Measurements from ENCODE around the gene KNL1. TPM values are rescaled to one million over a fixed set of nuclear protein-coding genes. Genes with fewer than 3 reads are reported as not detected.

The KNL1 gene
- polyA plus RNA-seq, 2 of the 4 experiments (the other 2 are of a cell fraction) = 7.6 to 13.2 TPM

- ChIA-PET POLR2A (no interaction called here), CTCF (no interaction called here)
- Histone ChIP-seq H3K9me3 (no peaks in the 10 kb centered on the region), H3K4me1 (peaks cover 19% of the 10 kb centered on the region; the same call in 2 of the 3 replicates), H3K4me3 (peak overlapping the region; percentile 65; the same call in 2 of the 3 replicates), H3K27ac (0 out of 6 replicates have a peak overlapping the region, but pooled peaks of 1 of the 2 experiments have one; percentile 4), H3K4me2 (peak overlapping the region; percentile 85)
- no peak for DNase-seq (ENCODE audit: low read depth in 1 of 2, low spot score in 1 of 2)
- 64% methylated on average over 5 of the region's 5 CpGs for WGBS (ENCODE audit: missing lambda C conversion rate)
- no peak for FAIRE-seq
- no peak for ATAC-seq
- TF ChIP-seq HDAC2 (IDR thresholded peaks at IDR 0.05) = no peak
- TF ChIP-seq, protein P1, sequence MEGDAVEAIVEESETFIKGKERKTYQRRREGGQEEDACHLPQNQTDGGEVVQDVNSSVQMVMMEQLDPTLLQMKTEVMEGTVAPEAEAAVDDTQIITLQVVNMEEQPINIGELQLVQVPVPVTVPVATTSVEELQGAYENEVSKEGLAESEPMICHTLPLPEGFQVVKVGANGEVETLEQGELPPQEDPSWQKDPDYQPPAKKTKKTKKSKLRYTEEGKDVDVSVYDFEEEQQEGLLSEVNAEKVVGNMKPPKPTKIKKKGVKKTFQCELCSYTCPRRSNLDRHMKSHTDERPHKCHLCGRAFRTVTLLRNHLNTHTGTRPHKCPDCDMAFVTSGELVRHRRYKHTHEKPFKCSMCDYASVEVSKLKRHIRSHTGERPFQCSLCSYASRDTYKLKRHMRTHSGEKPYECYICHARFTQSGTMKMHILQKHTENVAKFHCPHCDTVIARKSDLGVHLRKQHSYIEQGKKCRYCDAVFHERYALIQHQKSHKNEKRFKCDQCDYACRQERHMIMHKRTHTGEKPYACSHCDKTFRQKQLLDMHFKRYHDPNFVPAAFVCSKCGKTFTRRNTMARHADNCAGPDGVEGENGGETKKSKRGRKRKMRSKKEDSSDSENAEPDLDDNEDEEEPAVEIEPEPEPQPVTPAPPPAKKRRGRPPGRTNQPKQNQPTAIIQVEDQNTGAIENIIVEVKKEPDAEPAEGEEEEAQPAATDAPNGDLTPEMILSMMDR (IDR thresholded peaks at IDR 0.05) = no peak
- no peak for TF ChIP-seq FOSB (CRISPR knock-in tag; IDR thresholded peaks at IDR 0.05)
- no peak for TF ChIP-seq RNF2 (IDR thresholded peaks at IDR 0.05; ENCODE audit: borderline replicate concordance, low read depth)
- no peak for TF ChIP-seq CHD4 (IDR thresholded peaks at IDR 0.05; ENCODE audit: borderline replicate concordance)
- TF ChIP-seq HOXB5 (CRISPR knock-in tag; IDR thresholded peaks at IDR 0.05) = no peak
- TF ChIP-seq FOXS1 (CRISPR knock-in tag; IDR thresholded peaks at IDR 0.05) = no peak
- no peak for TF ChIP-seq ZC3H11A (IDR thresholded peaks at IDR 0.05)
- no peak for TF ChIP-seq MYC (IDR thresholded peaks at IDR 0.05; ENCODE audit: borderline replicate concordance, low read length)
- no peak for TF ChIP-seq BHLHE40 (IDR thresholded peaks at IDR 0.05; ENCODE audit: low read depth, low read length)
- TF ChIP-seq POLR2AphosphoS2 (conservative IDR thresholded peaks at IDR 0.05; ENCODE audit: low read length) = no peak
- no peak for TF ChIP-seq RAD21 (conservative IDR thresholded peaks at IDR 0.05 in 1 of 2, IDR thresholded peaks at IDR 0.05 in 1 of 2)
- TF ChIP-seq MAZ (IDR thresholded peaks at IDR 0.05; ENCODE audit: borderline replicate concordance, low read depth, low read length) = no peak
- TF ChIP-seq CHD2 (IDR thresholded peaks at IDR 0.05; ENCODE audit: low read length, partially characterized antibody) = no peak
- TF ChIP-seq, protein P2, sequence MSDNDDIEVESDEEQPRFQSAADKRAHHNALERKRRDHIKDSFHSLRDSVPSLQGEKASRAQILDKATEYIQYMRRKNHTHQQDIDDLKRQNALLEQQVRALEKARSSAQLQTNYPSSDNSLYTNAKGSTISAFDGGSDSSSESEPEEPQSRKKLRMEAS (IDR thresholded peaks at IDR 0.05) = no peak
- TF ChIP-seq POLR2A (IDR thresholded peaks at IDR 0.05; ENCODE audit: low read length) = no peak
- no peak for TF ChIP-seq ZSCAN20 (CRISPR knock-in tag; IDR thresholded peaks at IDR 0.05)
- TF ChIP-seq JUN (IDR thresholded peaks at IDR 0.05) = no peak
- no peak for TF ChIP-seq CBX8 (IDR thresholded peaks at IDR 0.05)
- no peak for TF ChIP-seq GATA3 (IDR thresholded peaks at IDR 0.05; ENCODE audit: borderline replicate concordance)
Observed at GRCh38 chr15:40595773-40596172, 1.7 kb downstream of the KNL1 start.

DNA sequence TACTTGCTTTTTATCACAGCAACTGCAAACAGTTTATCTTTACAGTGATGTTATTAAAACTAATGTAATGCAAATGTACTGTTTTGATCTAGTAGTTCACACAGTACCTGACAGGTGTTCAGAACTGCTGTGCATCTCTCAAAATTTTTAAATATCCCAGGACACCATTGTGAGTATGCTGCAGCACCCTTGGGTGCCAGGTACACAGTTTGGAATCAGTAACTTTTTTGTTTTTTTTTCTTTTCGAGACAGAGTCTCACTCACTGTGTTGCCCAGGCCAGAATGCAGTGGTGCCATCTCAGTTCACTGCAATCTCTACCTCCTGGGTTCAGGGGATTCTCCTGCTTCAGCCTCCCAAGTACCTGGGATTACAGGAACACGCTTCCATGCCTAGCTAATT is 3.0 kb downstream of the KNL1 start:
- TF ChIP-seq BHLHE40 (IDR thresholded peaks at IDR 0.05; ENCODE audit: low read depth, low read length) (no peak), POLR2AphosphoS2 (conservative IDR thresholded peaks at IDR 0.05; ENCODE audit: low read length) (no peak), NFE2L2 (conservative IDR thresholded peaks at IDR 0.05; ENCODE audit: low read length) (no peak), CBX8 (IDR thresholded peaks at IDR 0.05) (no peak), JUNB (IDR thresholded peaks at IDR 0.05) (no peak), JUN (IDR thresholded peaks at IDR 0.05) (no peak), HOXA7 (CRISPR knock-in tag; IDR thresholded peaks at IDR 0.05) (no peak), MYC (IDR thresholded peaks at IDR 0.05; ENCODE audit: borderline replicate concordance, low read length) (no peak), HEYL (CRISPR knock-in tag; IDR thresholded peaks at IDR 0.05) (no peak), SREBF2 (IDR thresholded peaks at IDR 0.05) (no peak), CHD2 (IDR thresholded peaks at IDR 0.05; ENCODE audit: low read length, partially characterized antibody) (no peak), RNF2 (IDR thresholded peaks at IDR 0.05; ENCODE audit: borderline replicate concordance, low read depth) (no peak), ZC3H11A (IDR thresholded peaks at IDR 0.05) (no peak)
- TF ChIP-seq, protein P3, sequence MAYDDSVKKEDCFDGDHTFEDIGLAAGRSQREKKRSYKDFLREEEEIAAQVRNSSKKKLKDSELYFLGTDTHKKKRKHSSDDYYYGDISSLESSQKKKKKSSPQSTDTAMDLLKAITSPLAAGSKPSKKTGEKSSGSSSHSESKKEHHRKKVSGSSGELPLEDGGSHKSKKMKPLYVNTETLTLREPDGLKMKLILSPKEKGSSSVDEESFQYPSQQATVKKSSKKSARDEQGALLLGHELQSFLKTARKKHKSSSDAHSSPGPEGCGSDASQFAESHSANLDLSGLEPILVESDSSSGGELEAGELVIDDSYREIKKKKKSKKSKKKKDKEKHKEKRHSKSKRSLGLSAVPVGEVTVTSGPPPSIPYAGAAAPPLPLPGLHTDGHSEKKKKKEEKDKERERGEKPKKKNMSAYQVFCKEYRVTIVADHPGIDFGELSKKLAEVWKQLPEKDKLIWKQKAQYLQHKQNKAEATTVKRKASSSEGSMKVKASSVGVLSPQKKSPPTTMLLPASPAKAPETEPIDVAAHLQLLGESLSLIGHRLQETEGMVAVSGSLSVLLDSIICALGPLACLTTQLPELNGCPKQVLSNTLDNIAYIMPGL (CRISPR knock-in tag; IDR thresholded peaks at IDR 0.05; ENCODE audit: borderline replicate concordance) = no peak
- TF ChIP-seq, protein P4, sequence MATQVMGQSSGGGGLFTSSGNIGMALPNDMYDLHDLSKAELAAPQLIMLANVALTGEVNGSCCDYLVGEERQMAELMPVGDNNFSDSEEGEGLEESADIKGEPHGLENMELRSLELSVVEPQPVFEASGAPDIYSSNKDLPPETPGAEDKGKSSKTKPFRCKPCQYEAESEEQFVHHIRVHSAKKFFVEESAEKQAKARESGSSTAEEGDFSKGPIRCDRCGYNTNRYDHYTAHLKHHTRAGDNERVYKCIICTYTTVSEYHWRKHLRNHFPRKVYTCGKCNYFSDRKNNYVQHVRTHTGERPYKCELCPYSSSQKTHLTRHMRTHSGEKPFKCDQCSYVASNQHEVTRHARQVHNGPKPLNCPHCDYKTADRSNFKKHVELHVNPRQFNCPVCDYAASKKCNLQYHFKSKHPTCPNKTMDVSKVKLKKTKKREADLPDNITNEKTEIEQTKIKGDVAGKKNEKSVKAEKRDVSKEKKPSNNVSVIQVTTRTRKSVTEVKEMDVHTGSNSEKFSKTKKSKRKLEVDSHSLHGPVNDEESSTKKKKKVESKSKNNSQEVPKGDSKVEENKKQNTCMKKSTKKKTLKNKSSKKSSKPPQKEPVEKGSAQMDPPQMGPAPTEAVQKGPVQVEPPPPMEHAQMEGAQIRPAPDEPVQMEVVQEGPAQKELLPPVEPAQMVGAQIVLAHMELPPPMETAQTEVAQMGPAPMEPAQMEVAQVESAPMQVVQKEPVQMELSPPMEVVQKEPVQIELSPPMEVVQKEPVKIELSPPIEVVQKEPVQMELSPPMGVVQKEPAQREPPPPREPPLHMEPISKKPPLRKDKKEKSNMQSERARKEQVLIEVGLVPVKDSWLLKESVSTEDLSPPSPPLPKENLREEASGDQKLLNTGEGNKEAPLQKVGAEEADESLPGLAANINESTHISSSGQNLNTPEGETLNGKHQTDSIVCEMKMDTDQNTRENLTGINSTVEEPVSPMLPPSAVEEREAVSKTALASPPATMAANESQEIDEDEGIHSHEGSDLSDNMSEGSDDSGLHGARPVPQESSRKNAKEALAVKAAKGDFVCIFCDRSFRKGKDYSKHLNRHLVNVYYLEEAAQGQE (IDR thresholded peaks at IDR 0.05) = no peak
- DNase-seq (ENCODE audit: low read depth in 1 of 2, low spot score in 1 of 2) = no peak
- POLR2A ChIA-PET = no interaction called here
- CTCF ChIA-PET = no interaction called here
- H3K4me3 ChIP-seq = no peak overlapping the region
- no peak overlapping the region for H3K27ac ChIP-seq
- H3K9me3 ChIP-seq = no peaks in the 10 kb centered on the region
- no peak for ATAC-seq
- H3K4me2 ChIP-seq = no peak overlapping the region
- 97% methylated on average over 2 of the region's 2 CpGs for WGBS (ENCODE audit: missing lambda C conversion rate)
- FAIRE-seq = no peak
- peaks cover 19% of the 10 kb centered on the region; the same call in 2 of the 3 replicates for H3K4me1 ChIP-seq

Data from A549 (cell line).